IMR-90 (cell line): ENCODE results near the gene SYNPR.

Experiments
- NFE2L2 ChIP-seq: fragments of 150-350 bp; IDR thresholded peaks from 2 replicates; pipeline ENCODE4 v1.6.1; 2016; ENCODE audit warnings: low read depth, mild to moderate bottlenecking, low read length
- POLR2A ChIP-seq: IDR thresholded peaks from 2 replicates; pipeline ENCODE4 v1.6.1; 2012; ENCODE audit warnings: mild to moderate bottlenecking, low read depth, low read length
- TF ChIP-seq, protein P1 (sequence below): conservative IDR thresholded peaks from 2 replicates; pipeline ENCODE4 v1.5.1; 2012; ENCODE audit warnings: mild to moderate bottlenecking, low read depth, low read length, improper control_type of control experiment

DNA sequence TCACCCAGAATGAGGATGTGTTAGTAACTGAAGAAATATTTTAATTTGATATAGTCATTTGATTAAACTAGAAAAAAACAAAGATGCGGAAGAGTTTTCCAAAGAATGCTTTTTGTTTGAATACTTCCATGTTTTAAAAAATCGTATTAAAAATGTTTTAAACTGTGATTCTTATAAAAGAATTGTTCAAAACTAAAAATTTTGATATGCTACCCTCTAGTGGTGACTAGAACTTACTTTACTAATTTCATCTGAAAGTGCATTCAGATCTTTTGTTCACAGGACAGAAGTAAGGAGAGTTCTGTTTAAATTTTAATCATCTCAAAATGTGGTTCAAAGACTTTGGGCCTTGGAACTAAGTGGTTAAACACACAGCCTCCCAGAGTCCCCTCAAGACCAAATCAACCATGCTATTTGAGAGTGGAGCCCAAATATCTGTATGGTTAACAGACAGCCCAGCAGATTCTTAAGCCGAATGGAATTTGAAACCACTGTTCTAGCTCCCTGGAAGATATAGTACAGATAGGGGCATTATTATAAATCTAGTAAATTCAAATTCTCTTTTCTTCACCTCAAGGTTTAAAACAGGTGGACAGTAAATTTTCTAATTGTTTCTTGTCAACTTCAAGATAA is 45.2 kb upstream of the SYNPR start:
- TF ChIP-seq, protein P1, sequence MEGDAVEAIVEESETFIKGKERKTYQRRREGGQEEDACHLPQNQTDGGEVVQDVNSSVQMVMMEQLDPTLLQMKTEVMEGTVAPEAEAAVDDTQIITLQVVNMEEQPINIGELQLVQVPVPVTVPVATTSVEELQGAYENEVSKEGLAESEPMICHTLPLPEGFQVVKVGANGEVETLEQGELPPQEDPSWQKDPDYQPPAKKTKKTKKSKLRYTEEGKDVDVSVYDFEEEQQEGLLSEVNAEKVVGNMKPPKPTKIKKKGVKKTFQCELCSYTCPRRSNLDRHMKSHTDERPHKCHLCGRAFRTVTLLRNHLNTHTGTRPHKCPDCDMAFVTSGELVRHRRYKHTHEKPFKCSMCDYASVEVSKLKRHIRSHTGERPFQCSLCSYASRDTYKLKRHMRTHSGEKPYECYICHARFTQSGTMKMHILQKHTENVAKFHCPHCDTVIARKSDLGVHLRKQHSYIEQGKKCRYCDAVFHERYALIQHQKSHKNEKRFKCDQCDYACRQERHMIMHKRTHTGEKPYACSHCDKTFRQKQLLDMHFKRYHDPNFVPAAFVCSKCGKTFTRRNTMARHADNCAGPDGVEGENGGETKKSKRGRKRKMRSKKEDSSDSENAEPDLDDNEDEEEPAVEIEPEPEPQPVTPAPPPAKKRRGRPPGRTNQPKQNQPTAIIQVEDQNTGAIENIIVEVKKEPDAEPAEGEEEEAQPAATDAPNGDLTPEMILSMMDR, result peak; percentile 38
- TF ChIP-seq NFE2L2 (no peak), POLR2A (no peak)
